T-helper 1 cell treated with Interleukin-12 subunit alpha and Interleukin-12 subunit beta and Interleukin-4 antibody, amounts not matched to agents 30 μg/mL and 1 μg/mL, for 36 hours (primary cell): ENCODE results near the gene GSE1.

Source experiments
- H3K27ac Mint-ChIP-seq: one replicate; pipeline ENCODE4 v1.8.0; 2021; ENCODE audit warnings: mild to moderate bottlenecking, mixed read lengths
- H3K27me3 Mint-ChIP-seq: one replicate; pipeline ENCODE4 v1.8.0; 2021; ENCODE audit warnings: low read depth, mixed read lengths
- H3K36me3 Mint-ChIP-seq: one replicate; pipeline ENCODE4 v1.8.0; 2021; ENCODE audit warnings: low read depth, mixed read lengths
- H3K4me1 Mint-ChIP-seq: one replicate; pipeline ENCODE4 v1.8.0; 2021; ENCODE audit warnings: low read depth, mixed read lengths
- H3K4me3 Mint-ChIP-seq: one replicate; pipeline ENCODE4 v1.8.0; 2021; ENCODE audit warnings: mild to moderate bottlenecking, moderate library complexity, mixed read lengths
- H3K9me3 Mint-ChIP-seq: one replicate; pipeline ENCODE4 v1.8.0; 2021; ENCODE audit warnings: mixed read lengths

The GSE1 gene

GRCh38 chr16:85570735-85571562 is 42.2 kb upstream of the GSE1 start:
- no peaks in the 10 kb centered on the region for H3K27me3 Mint-ChIP-seq
- peaks cover 12% of the 10 kb centered on the region for H3K36me3 Mint-ChIP-seq
- H3K4me1 Mint-ChIP-seq = peaks cover 34% of the 10 kb centered on the region
- peaks cover 6% of the 10 kb centered on the region for H3K9me3 Mint-ChIP-seq
- H3K27ac Mint-ChIP-seq = peak overlapping the region; percentile 52
- no peak overlapping the region for H3K4me3 Mint-ChIP-seq

GRCh38 chr16:85571563-85571812 is 41.6 kb upstream of the GSE1 start:
- H3K27ac Mint-ChIP-seq = peak overlapping the region; percentile 33
- H3K27me3 Mint-ChIP-seq = no peaks in the 10 kb centered on the region

DNA sequence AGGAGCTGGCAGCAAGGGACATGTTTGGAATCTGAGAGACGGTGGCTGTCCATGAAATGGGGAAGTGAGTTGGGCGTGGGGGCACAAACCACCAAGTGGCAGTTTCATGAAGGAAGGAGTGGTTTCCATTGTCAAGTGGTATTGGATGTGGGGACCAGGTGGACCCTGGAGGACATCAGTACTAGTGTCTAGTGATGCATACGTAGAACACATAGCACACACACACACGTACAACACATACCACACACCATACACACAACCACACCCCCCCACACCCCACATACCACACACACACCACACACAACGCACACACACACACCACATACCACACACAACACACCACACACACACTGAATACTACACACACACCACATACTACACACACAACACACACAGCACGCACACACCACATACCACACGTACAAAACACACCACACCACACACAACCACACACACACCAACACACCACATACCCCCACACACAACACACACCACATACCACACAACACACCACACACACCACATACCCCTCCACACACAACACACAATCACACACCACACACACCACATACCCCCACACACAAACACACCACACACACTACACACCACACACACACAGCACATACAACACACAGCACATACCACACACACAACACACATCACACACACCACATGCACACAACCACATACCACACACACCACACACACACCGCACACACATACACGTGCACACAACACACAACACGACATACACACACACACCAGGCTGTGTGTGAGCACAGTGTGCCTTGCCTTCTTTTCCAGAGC is 41.1 kb upstream of the GSE1 start:
- H3K27ac Mint-ChIP-seq = peak overlapping the region; percentile 33
- H3K9me3 Mint-ChIP-seq = peaks cover 6% of the 10 kb centered on the region
- no peaks in the 10 kb centered on the region for H3K27me3 Mint-ChIP-seq
- no peak overlapping the region for H3K4me3 Mint-ChIP-seq
- peaks cover 34% of the 10 kb centered on the region for H3K4me1 Mint-ChIP-seq
- peaks cover 12% of the 10 kb centered on the region for H3K36me3 Mint-ChIP-seq

More at GRCh38 chr16:85571563-85571812, 41.6 kb upstream of the GSE1 start:
- Mint-ChIP-seq H3K4me1 (peaks cover 34% of the 10 kb centered on the region), H3K4me3 (no peak overlapping the region), H3K36me3 (peaks cover 12% of the 10 kb centered on the region), H3K9me3 (peaks cover 6% of the 10 kb centered on the region)

- no peak overlapping the region for H3K4me3 Mint-ChIP-seq
- H3K36me3 Mint-ChIP-seq = peaks cover 12% of the 10 kb centered on the region
- peaks cover 6% of the 10 kb centered on the region for H3K9me3 Mint-ChIP-seq
- H3K27me3 Mint-ChIP-seq = no peaks in the 10 kb centered on the region
- H3K27ac Mint-ChIP-seq = no peak overlapping the region
- peaks cover 33% of the 10 kb centered on the region for H3K4me1 Mint-ChIP-seq
Measured at GRCh38 chr16:85573045-85573695, 40.0 kb upstream of the GSE1 start.

DNA sequence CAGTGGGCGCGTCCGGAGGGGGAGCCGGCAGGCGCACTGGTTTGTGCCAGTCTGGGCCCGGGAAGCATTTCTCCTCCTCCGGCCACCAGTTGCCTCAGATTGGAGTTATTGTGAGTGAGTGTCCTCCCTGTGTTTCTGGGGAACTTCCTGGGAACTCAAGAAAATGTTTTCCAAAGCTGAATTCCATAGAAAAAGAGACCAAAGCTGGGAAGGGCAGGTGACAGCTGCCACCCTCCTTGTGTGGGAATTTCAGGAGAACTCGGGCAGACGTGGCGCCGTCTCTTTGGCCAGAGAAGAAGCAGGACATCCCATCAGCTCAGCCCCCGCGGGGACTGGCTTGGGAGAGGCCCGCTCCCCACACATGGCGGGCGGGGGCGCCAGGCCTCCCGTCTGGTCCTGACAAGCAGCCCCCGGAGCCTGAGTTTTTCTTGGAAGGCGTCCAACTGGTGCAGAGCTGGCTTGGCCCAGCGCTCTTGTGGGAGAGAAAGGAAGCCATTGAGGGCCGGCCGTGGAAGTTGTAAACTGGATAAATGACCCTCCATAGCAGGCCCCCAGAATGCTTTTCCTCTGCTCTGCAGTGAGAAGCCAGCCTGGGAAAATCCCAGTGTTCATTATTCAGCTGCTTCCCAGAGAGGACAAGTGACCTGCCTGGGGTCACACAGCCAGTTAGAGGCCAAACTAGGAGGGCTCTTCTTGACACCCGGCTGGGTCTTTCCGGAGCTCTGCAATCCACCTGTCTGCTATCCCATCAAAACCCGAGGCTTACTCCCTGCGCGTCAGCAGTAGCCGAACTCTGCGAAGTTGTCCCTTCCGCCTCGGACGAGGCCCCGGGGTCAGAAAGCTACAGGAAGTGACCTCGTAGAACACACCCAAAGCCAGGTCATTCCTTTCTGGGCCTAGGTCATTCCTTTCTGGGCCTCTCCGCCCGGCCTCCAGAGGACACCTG is 39.2 kb upstream of the GSE1 start:
- H3K27me3 Mint-ChIP-seq = no peaks in the 10 kb centered on the region
- no peak overlapping the region for H3K27ac Mint-ChIP-seq
- H3K36me3 Mint-ChIP-seq = peaks cover 12% of the 10 kb centered on the region
- peaks cover 6% of the 10 kb centered on the region for H3K9me3 Mint-ChIP-seq
- no peak overlapping the region for H3K4me3 Mint-ChIP-seq
- peaks cover 32% of the 10 kb centered on the region for H3K4me1 Mint-ChIP-seq

- H3K9me3 Mint-ChIP-seq = no peaks in the 10 kb centered on the region
- peaks cover 24% of the 10 kb centered on the region for H3K4me1 Mint-ChIP-seq
- H3K36me3 Mint-ChIP-seq = peaks cover 3% of the 10 kb centered on the region
- H3K27ac Mint-ChIP-seq = no peak overlapping the region
- no peaks in the 10 kb centered on the region for H3K27me3 Mint-ChIP-seq
- H3K4me3 Mint-ChIP-seq = no peak overlapping the region
Measured at GRCh38 chr16:85574672-85575475, 38.2 kb upstream of the GSE1 start.

- peaks cover 3% of the 10 kb centered on the region for H3K36me3 Mint-ChIP-seq
- no peak overlapping the region for H3K27ac Mint-ChIP-seq
- H3K9me3 Mint-ChIP-seq = no peaks in the 10 kb centered on the region
- H3K4me1 Mint-ChIP-seq = peaks cover 14% of the 10 kb centered on the region
- H3K27me3 Mint-ChIP-seq = no peaks in the 10 kb centered on the region
- no peak overlapping the region for H3K4me3 Mint-ChIP-seq
Measured at GRCh38 chr16:85575920-85576319, 37.2 kb upstream of the GSE1 start.

DNA sequence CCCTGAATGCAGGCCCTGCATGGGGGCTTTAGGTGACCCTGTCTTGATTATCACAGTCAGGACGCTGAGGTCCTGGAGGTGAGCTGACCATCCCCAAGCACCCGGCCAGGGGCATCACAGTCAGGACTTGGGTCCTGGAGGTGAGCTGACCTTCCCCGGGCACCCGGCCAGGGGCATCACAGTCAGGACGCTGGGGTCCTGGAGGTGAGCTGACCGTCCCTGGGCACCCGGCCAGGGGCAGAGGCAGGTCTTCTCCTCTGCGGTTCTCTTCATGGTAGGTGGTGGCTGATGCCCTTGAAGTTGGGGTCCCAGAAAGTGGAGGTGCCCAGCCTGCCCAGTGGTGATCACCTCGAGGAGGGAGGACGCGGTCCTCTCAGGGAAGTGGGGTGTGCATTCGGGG is 36.2 kb upstream of the GSE1 start:
- Mint-ChIP-seq H3K36me3 (peaks cover 3% of the 10 kb centered on the region), H3K4me1 (peaks cover 5% of the 10 kb centered on the region), H3K27ac (no peak overlapping the region), H3K27me3 (no peaks in the 10 kb centered on the region), H3K9me3 (no peaks in the 10 kb centered on the region), H3K4me3 (no peak overlapping the region)

GRCh38 chr16:85577899-85578598 is 35.1 kb upstream of the GSE1 start:
- Mint-ChIP-seq H3K27ac (no peak overlapping the region), H3K4me3 (no peak overlapping the region), H3K4me1 (no peaks in the 10 kb centered on the region), H3K27me3 (no peaks in the 10 kb centered on the region), H3K36me3 (no peaks in the 10 kb centered on the region), H3K9me3 (no peaks in the 10 kb centered on the region)

- no peaks in the 10 kb centered on the region for H3K9me3 Mint-ChIP-seq
- no peaks in the 10 kb centered on the region for H3K4me1 Mint-ChIP-seq
- H3K36me3 Mint-ChIP-seq = no peaks in the 10 kb centered on the region
- H3K27me3 Mint-ChIP-seq = no peaks in the 10 kb centered on the region
- H3K4me3 Mint-ChIP-seq = no peak overlapping the region
- no peak overlapping the region for H3K27ac Mint-ChIP-seq
Measured at GRCh38 chr16:85578599-85578948, 34.5 kb upstream of the GSE1 start.

DNA sequence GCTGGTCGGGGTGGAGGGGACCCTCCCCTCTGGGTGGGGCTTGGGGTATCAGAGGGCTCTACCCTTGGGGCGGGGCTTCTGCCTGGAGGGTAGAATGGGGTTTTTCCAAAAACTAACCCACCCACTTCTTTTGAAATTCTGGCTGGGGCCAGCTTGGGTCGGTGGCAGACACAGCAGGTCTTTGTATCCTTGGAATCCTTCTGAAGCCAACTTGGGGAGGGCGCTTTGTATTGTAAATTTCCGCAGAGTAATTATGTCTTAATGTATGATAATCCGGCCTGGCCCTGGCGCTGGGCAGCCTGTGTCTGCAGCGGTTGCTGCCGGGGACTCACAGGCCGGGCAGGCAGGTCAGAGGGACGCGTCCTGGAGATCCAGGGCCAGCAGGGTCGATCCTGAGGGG is 33.9 kb upstream of the GSE1 start:
- H3K27me3 Mint-ChIP-seq = no peaks in the 10 kb centered on the region
- H3K4me3 Mint-ChIP-seq = no peak overlapping the region
- no peaks in the 10 kb centered on the region for H3K36me3 Mint-ChIP-seq
- H3K4me1 Mint-ChIP-seq = no peaks in the 10 kb centered on the region
- no peak overlapping the region for H3K27ac Mint-ChIP-seq
- H3K9me3 Mint-ChIP-seq = no peaks in the 10 kb centered on the region

- Mint-ChIP-seq H3K27ac (no peak overlapping the region), H3K4me1 (no peaks in the 10 kb centered on the region), H3K9me3 (no peaks in the 10 kb centered on the region), H3K4me3 (no peak overlapping the region), H3K27me3 (no peaks in the 10 kb centered on the region), H3K36me3 (no peaks in the 10 kb centered on the region)
Measured at GRCh38 chr16:85579923-85580580, 33.1 kb upstream of the GSE1 start.

- Mint-ChIP-seq H3K27ac (no peak overlapping the region), H3K27me3 (no peaks in the 10 kb centered on the region), H3K4me1 (no peaks in the 10 kb centered on the region)
Measured at GRCh38 chr16:85580684-85581083, 32.4 kb upstream of the GSE1 start.

More at GRCh38 chr16:85580684-85581083, 32.4 kb upstream of the GSE1 start:
- H3K4me3 Mint-ChIP-seq = no peak overlapping the region
- H3K9me3 Mint-ChIP-seq = no peaks in the 10 kb centered on the region
- H3K36me3 Mint-ChIP-seq = no peaks in the 10 kb centered on the region
